GM18907 (cell line): ENCODE measurements around the gene SMYD3.

Experiments
- ATAC-seq: cut with Tn5 transposase; IDR thresholded peaks from one replicate; pipeline ENCODE4 v1.9.1; 2021; ENCODE audit warnings: mild to moderate bottlenecking, moderate library complexity; ENCODE audit not compliant: unreplicated experiment

Gene SMYD3

DNA sequence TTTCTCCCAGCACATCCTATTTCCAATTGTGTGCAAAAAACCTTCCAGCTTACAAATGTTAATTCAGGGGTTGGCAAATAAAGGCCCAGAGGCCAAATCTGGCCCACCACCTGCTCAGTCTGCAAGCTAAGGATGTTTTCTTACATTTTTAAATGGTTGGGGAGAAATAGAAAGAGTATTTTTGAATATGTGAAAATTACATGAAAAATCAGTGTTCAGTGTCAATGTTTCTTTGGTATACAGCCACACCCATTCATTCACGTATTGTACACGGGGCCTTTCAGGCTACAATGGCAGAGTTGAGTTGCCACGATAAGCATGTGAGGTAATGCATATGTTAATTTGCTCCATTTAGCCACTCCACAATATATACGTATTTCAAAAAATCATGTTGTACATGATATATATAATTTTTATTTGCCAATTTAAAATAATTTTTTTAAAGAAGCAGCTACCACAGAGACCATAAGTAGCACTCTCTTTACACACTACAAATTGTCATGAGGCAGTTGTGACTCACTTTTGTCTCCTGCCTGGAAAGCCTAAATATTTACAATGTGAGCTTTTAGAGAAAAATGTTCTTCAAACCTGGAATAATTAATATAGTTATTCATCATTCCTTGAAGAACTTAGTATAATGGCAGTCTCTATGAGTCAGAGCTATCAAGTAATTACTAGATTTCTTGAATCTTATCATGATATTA lies 189.6 kb downstream of the SMYD3 start:
- no peak for ATAC-seq

DNA sequence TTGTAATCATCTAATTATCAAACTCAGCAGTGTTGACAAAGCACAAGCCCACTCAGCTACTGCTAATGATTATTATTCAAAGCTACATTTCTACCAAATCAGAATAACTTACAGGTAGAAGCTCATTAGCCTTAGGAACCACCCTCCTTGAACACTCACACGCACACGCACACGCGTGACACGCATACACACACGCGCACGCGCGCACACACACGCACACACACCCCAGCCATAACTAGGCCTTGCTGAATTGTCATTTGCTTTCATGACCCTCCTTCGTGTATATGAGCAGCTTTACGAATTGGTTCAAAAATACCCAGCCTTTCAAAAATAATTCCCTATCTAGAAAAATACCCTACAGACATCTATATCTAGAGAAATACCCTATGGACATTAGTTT lies 195.6 kb downstream of the SMYD3 start:
- ATAC-seq, result no peak

DNA sequence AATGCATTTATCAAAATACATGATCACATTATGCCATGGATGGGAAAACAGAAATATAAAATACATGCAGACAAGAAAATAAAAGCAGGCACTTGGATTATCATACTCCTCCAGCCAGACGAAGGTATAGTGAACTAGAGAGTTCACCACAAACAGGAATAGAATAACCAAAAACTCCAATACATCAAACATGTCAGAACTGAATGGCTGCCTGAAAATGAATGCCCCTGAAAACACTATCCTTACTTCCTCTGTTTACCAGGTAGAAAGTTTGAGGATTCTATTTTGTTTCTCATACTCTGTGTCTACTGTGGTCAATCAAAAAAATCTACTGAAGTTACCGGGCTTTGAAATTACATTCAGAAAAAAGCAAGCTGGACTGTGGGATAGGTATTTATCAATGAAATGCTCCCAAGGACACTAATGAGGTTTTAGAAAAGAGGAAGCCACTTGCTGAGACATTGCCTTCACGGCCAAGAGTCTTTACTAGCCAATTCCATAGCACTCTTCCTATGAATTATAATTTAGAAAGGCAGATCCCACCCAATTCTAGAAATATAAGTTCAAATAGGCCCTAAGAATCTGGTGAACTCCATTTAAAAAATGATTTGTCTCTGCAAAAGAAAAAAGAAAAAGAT lies 197.7 kb downstream of the SMYD3 start:
- ATAC-seq, result no peak

DNA sequence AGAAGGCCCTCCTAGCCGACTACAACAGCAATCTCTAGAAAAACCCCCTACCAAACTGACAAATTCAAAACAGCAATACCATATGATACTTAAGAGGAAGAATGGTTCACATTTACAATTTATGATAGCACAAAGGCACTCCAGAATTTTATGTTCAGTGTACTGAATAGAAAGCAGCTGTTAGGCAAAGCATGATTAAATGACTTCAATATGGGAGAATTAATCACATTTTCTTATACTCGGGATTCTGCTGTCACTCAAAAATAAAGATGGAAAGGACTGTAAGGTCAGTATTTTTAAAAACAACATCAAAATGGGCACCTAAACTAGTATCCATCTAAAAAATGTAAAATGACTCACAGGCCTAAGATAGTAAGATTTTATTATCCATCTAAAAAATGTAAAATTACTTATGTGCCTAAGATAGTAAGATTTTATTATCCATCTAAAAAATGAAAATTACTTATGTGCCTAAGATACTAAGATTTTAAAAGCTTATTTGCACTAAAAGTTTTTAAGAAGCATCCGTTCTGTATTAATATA lies 198.5 kb downstream of the SMYD3 start:
- ATAC-seq, result no peak

DNA sequence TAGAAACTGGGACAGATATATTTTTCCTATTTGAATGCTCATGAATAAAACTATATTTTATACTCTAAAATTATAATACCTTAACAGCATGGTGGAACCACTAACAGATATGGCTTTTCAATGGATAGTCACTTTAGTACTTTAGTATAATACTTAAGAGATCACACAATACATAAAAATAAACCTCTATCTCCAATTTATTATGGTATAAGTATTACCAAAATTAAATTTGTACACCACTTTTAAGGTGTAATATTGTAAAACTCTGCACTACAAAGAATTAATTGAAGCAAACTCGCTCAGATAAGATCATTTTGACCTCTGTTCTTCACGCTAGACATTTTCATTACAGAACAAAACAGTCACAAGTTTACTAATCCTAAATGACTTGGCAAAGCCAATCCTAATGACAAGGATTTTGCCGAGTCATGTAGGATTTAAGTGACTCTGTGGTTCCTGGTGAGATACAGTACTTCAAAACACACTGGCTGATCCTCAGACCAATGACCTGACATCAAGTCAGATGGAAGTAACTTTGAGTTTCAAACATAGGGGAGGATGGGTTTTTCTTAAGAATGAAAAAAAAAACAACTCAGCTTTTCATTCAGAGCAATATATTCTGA lies 200.6 kb downstream of the SMYD3 start:
- ATAC-seq, result no peak

DNA sequence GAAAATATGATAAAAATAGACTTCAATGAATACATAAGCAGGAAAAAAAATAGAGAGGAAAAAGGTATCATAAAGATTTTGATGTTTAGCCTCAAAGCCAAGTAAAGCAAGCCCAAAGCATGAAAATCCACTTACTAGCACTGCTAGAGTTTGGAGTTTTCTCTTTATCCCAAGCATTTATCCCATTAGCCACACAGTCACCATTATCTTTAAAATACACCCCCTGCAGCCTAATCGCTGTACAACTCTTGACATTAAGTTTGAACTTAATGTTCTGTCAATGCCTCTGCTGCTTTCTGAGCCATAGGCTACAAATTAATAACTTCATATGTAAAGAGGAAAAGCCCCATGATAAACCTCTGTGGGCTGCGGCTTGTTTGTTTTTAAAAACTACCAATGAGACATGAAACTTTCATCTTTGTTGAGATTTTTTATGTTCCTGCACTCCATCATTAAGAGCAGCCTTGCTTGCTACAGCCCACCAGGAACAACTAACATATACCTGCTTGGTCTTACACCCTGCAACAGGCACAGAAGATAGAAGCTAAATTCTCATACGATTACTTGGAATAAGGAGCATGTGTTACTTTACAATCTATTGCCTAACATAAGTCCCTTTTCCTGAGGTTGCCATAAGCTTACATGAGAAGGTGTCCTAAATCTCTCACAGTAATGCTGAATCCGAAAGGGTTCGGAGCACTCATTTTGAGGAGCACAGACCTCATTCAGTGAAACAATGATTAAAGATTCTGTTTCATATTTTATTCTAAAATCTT lies 202.4 kb downstream of the SMYD3 start:
- ATAC-seq, result no peak

DNA sequence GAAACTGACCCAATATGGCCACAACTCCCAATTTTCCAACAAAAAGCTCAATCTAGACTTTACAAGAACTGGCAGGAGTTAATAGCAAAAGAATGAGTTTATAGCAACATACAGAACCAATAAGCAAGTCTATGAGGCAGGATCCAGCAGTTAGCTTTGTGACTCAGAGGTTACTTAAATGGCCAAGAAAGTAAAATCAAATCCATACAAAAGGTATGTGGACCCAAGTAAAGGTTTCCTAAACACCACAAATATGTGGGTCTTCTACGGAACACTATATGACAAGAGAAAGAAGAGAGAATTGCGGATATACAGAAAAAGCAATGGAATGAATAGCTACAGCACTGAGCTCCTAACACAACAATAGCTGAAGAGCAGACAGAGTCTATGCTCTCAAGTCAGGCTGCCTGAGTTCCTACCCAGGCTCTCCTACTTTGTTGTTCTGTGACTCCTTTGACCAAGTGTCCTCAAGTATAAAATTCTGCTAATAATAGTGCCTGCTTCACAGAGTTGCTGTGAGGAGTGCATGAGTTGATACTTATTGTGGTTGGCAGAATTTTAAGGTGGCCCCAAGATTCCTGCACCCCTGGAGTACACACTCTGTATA lies 204.3 kb downstream of the SMYD3 start:
- no peak for ATAC-seq

DNA sequence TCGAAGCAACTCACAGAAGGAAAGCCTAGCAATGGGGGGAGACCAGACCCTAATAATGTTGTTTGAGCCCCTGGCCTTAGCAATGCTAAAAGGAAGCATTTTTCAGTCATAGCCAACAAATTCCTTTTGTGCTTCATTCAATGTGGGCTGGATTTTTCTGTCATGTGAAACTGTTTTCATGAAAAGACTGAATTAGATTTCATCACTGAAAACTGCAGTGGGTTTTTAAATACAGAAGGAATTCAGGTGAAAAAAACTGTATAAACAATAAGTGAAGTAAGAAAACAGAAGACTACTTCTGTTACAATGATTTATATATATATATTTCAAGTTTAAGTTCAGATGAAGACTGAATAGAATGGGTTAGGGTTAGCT lies 204.8 kb downstream of the SMYD3 start:
- ATAC-seq, result no peak

DNA sequence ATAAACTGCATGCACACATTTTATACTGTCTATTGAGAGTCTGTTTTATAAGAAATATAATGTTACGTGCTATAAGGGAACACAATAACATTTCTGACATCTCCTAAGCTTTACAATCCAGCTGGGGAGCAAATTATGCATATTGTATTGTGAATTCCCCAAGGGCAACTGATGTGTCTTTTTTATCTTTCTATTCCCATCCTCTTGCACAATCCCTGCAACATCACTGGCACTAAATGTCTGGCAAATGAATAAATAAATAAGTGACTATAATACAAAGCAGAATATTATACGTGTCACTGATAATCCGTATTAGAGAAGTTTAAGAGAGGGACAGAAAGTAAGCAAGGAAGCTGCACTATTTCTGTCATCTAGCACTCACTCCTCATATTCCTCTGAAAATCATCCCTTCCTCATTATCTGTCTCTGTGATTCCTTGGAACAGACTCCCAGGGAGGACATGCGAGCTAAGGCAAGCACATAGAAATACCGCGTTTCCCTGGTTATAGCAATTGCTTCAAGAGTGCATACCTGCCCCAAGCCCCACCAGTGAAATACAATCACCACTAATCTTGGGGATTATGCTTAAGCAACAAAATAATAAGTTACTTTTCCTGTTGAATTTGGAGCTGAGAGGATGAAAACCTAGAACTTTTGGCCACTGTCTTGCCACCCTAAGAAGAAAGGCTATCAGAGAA lies 205.4 kb downstream of the SMYD3 start:
- ATAC-seq, result no peak

DNA sequence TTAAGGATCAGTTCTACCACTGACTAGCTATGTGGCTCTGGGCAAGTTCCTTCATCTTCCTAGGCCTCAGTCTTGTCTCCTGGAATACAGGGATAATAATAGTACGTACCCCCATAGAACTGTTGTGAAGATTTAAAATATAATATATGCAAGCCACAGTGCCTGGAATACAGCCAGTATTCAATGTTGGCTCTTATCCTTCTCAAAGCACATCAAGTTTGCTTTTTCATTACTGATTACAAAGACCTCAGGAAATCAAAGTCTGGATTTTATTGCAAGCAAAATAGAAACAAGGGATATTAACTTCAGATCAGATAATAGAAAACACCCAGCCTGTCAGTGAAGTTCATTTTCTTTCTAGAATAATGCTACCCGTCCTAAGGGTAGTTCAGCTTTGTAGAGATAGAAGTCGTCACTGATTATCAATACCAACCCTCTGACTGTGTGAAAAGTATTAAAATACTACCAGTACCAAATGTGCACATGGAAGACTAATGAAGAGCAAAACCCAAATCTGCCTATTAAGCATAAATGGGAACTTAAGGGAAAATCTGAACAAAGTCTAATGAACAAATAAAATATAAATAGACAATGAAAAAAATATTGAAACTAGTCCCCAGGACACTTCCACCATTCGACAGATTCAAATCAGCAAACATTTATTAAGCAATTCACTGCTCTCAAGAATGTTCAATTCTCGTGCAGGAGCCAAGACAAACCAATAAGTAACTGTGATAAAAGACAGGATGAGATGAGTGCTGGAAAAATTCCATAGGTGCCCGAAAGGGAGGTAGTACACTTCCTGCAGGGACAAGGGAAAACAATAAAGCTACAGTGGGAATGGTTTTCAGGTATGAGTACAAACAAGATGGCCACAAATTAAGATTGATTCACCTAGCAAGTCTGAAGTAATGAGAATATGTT lies 206.2 kb downstream of the SMYD3 start:
- ATAC-seq, result no peak

DNA sequence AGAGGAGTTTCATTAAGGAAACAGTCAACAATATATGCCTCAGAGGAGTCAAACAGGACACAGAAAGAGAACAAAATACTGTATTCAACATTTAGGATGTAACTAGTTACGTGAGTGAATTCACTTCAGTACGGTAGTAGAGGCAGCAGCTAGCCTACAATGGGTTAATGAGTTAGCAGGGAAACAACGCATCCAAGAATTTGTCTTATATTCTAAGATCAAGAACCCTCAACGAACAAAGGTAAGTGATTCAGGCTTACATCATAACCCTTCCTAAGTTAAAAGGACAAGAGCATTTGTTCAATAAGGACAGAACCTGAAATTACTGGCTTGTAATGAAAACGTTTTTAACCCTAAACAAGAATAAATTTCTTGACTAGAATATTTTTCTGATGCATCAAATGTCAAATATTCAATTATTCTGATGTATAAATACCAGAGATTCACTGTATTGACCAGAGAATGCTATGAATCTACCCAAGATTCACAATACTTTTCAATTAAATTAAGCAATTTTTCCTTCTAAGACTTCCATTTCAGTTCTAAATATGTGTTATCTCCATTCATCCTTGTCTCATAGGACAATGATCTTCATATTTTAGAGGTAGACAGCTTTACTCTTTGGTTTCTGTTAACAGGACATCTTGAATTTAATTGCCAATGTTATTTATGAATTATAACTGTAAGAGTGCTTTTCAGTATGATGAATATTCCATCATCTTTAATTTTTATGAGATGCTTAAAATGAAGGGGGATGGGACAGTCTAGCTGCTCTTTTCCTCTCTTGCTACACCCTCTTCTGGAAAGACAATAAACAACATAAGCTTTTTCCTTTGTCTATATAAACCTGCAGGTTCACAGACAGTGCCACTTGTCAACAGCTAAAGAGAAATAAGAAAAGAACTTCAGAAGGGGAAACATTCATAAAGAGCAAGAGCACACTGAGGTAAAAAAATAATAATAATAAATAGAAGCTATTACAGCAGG lies 209.5 kb downstream of the SMYD3 start:
- ATAC-seq, result no peak

DNA sequence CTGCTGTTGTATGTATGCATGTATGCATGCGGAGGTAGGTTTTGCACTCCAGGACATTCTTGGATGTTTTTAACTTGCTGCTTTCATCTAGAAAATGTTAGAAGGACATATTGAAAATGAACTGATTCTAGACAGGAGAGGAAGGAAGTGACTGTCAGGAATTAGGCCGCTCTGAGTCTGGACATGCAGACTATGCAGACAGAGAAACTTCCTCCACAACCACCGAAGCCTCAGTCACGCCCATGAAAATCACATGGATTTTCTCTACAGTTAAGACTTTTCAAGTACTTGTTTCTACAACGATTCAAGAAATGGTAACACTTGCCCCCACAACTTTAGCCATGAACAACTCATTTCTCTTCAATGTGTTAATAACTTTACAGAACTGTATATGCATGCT lies 211.1 kb downstream of the SMYD3 start:
- ATAC-seq, result no peak

DNA sequence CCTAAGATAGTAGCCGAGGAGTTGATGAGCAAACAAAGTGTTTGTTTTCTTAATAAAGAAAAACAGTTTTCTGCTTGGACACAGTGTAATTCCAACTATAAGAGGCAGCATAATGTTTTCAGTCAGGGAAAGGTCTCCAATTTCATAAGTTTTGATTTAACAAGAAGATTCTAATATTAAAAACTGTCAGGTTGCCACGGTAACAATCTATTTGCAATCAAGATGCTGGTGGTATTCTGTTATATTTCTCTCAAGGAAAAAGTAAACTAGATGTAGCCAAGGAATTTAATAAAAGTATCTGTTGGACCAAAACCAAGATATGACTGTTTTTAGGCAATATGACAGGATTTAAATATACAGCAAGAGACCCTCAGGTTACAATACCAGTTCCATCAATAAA lies 211.7 kb downstream of the SMYD3 start:
- no peak for ATAC-seq

DNA sequence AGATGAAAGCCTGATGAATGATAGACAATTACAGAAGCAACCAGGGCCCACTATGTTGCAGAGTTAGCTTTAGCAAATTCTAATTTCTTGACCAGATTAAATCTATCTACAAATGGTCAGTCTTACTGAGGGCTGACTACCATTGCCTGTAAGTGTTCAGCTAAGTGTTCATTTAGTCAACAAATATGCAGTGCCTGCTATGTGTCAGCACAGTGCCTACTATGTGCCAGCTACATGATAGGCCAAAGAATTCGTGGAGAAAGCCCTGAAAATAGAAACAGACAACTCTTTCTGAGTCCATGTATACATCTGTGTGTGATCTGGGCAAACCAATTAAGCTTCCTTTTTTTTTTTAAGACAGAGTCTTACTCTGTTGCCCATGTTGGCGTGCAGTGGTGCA lies 212.8 kb downstream of the SMYD3 start:
- ATAC-seq, result no peak

DNA sequence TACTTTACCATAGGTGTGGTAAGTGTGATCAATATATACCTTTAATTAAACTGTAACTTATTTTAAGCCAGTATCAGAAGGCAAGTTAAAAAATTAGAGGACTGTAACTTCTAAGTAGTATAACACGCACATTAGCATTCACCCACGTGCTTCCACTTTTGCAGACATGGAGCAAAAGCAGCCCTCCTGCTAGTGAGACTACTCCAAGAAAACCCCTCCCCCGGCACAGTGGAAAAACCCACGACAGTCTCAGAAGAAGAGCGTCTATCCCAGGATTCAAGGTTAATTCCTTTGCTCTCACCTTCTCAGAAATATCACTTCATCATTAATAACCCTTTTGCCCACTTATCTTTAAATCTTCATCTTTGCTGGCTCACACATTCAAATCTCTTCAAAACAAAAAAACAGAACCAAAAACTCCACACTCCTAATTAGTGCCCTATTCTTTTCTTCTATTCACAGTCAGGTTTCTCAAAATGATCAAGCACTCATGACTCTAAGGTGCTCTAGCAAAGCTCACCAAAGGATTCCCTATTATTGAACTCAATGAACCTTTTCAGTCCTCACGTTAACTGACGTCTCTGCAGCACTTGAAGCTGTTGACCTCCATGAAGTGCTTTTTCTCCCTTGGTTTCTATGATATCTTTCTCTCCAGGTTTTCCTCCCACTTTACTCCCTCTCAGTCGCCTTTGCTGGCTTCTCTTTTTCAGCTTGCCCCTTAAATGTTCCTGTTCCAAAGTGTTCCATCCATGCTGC lies 213.5 kb downstream of the SMYD3 start:
- ATAC-seq, result no peak

DNA sequence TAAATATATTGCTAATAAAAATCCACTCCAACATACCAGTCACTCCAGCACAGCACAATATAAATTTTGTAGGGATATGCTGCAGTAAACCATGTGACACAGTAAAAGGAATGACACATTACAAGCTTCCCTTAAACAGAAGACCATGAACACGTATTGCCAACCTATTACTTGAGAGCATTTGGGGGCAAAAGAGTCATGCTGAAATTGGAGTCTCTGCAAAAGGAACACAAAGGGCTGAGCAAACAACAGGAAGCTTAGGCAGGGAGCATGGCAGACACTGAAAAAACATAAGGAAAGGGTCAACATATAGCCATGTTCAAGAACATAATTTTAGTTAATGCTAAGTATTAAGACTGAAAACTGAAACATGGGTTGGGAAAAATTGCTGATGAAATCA lies 214.5 kb downstream of the SMYD3 start:
- ATAC-seq, result no peak

DNA sequence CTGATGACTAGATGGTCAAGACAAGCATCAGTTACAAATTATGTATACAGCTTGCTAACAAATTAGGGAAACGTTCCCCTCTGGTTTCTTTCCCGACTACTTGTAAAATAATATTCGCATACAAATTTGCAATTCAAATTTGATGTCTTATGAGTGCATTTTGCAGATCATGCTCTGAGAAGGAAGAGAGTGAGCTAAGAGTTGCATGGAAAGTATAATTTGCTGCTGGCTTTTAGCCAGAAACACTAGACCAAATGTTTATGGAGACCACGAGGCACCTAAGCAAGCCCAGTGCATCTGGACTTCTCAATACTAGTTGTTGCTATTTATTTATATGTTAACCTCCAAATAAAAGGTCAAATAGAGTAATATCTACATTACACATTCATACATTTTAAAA lies 216.0 kb downstream of the SMYD3 start:
- no peak for ATAC-seq
